Astrocyte of the cerebellum (primary cell): ENCODE measurements around the gene SRXN1.

Source experiments
- DNase-seq: peaks from one replicate; pipeline ENCODE4 v3.0.0-alpha.2; 2011; ENCODE audit warnings: low read depth
- H3K4me3 ChIP-seq: 2 replicates; pipeline ENCODE4 v1.5.1; 2011; ENCODE audit warnings: mild to moderate bottlenecking, low read depth, low read length, moderate library complexity
- CTCF ChIP-seq: IDR thresholded peaks from 2 replicates; pipeline ENCODE4 v1.5.1; 2012; ENCODE audit warnings: low read length, low read depth, moderate library complexity, mild to moderate bottlenecking; ENCODE audit errors: missing control alignments
- in situ Hi-C: cut with HindIII; loops from 2 replicates; pipeline ENCODE4 v1.10.0; 2017; ENCODE audit warnings: low sequenced_read_pairs

Gene SRXN1

GRCh38 chr20:653110-653589, at the start of gene SRXN1:
Gene SRXN1 (minus strand): TSS chr20:653200. CDS start chr20:653185, 15 bp downstream.
- DNase-seq = peak; percentile 70
- in situ Hi-C loops = no loop called here
- TF ChIP-seq CTCF = peak; percentile 52
- peak within 1 kb of the TSS; percentile 78 for H3K4me3 ChIP-seq

GRCh38 chr20:701401-702129, 48.6 kb upstream of the SRXN1 start:
- no peak for TF ChIP-seq CTCF
- no peak for DNase-seq
- H3K4me3 ChIP-seq = no peak overlapping the region
- in situ Hi-C loops = no loop called here

- no peak for DNase-seq
- H3K4me3 ChIP-seq = no peak overlapping the region
- in situ Hi-C loops = no loop called here
- no peak for TF ChIP-seq CTCF
These were observed 46.9 kb upstream of the SRXN1 start for GRCh38 chr20:699811-700338.

- in situ Hi-C loops = no loop called here
- no peak for DNase-seq
- no peak overlapping the region for H3K4me3 ChIP-seq
- no peak for TF ChIP-seq CTCF
These were observed 46.3 kb upstream of the SRXN1 start for GRCh38 chr20:699342-699741.

- TF ChIP-seq CTCF = no peak
- DNase-seq = no peak
- no peak overlapping the region for H3K4me3 ChIP-seq
- in situ Hi-C loops = no loop called here
These were observed 45.3 kb upstream of the SRXN1 start for GRCh38 chr20:698276-698675.

GRCh38 chr20:697826-698225, 44.8 kb upstream of the SRXN1 start:
- no peak overlapping the region for H3K4me3 ChIP-seq
- no peak for TF ChIP-seq CTCF
- in situ Hi-C loops = no loop called here
- DNase-seq = no peak
